GM18861 (cell line): ENCODE data around the gene CWC15.
"Not testable (repeated sequence)": the region's sequence is repeated elsewhere in the genome, so short reads cannot be mapped to it uniquely, and the experiment has no call there.

Experiments used
- ATAC-seq: cut with Tn5 transposase; IDR thresholded peaks from one replicate; pipeline ENCODE4 v1.9.1; 2021; ENCODE audit not compliant: unreplicated experiment

The CWC15 gene

GRCh38 chr11:94973099-94973968 is at the start of gene CWC15, which contains the start of gene KDM4D:
TSS of gene CWC15 (minus strand) at chr11:94973556. CDS start at chr11:94972185, 1,371 bp downstream.
TSS of gene KDM4D (plus strand) at chr11:94973709. CDS start at chr11:94997373, 23,664 bp downstream.
- ATAC-seq, result peak; percentile 99

GRCh38 chr11:95021468-95021867 is 48.1 kb upstream of the CWC15 start:
- not testable (repeated sequence) for ATAC-seq

GRCh38 chr11:95016139-95016538 is 42.8 kb upstream of the CWC15 start:
- no peak for ATAC-seq

- no peak for ATAC-seq
Observed at GRCh38 chr11:95014184-95014821, 40.9 kb upstream of the CWC15 start.

GRCh38 chr11:95011376-95011775 is 38.0 kb upstream of the CWC15 start:
- ATAC-seq, result no peak

- ATAC-seq, result no peak
Observed at GRCh38 chr11:95005642-95006041, 32.3 kb upstream of the CWC15 start.

GRCh38 chr11:95003716-95004115 is 30.4 kb upstream of the CWC15 start:
- ATAC-seq, result no peak

- no peak for ATAC-seq
Observed at GRCh38 chr11:94998285-94998684, 24.9 kb upstream of the CWC15 start.

- no peak for ATAC-seq
Observed at GRCh38 chr11:94997437-94997836, 24.1 kb upstream of the CWC15 start.

GRCh38 chr11:94993400-94993943 is 20.1 kb upstream of the CWC15 start:
- no peak for ATAC-seq

- no peak for ATAC-seq
Observed at GRCh38 chr11:94988748-94989147, 15.4 kb upstream of the CWC15 start.

GRCh38 chr11:94987378-94987777 is 14.0 kb upstream of the CWC15 start:
- ATAC-seq, result no peak

- ATAC-seq, result no peak
Observed at GRCh38 chr11:94975599-94975998, 2.2 kb upstream of the CWC15 start.

GRCh38 chr11:94974178-94974577 is 822 bp upstream of the CWC15 start:
- ATAC-seq, result no peak

GRCh38 chr11:94972700-94973098 is 657 bp downstream of the CWC15 start:
- ATAC-seq, result no peak

- ATAC-seq, result no peak
Observed at GRCh38 chr11:94968334-94968958, 4.9 kb downstream of the CWC15 start.

GRCh38 chr11:94964934-94965333 is 8.4 kb downstream of the CWC15 start:
- no peak for ATAC-seq

- ATAC-seq, result no peak
Observed at GRCh38 chr11:94961255-94961654, 12.1 kb downstream of the CWC15 start.

- no peak for ATAC-seq
Observed at GRCh38 chr11:94960488-94960887, 12.9 kb downstream of the CWC15 start.

GRCh38 chr11:94959179-94959578 is 14.2 kb downstream of the CWC15 start:
- no peak for ATAC-seq

- ATAC-seq, result no peak
Observed at GRCh38 chr11:94958121-94958696, 15.1 kb downstream of the CWC15 start.
